ENCODE results near the gene IRS4. TPM values are rescaled to one million over a fixed set of nuclear protein-coding genes. Genes with fewer than 3 reads are reported as not detected.

Gene IRS4
- total RNA-seq (2022; extraction: Qiagen RNA extraction; ENCODE audit: low read depth): 0.03 TPM in 1 of 5 replicates, not detected in the others

GRCh38 chrX:108736509-108737479 is at the start of gene IRS4:
Gene IRS4, minus strand, starts transcription at chrX:108736563.

All from A549 treated with DMSO at 1 μM for 4 hours (cell line).